HCT116 (cell line): ENCODE measurements around the gene FRK.

Experiments
- EGR1 ChIP-seq: IDR thresholded peaks from 2 replicates; pipeline ENCODE4 v1.6.1; 2012; ENCODE audit warnings: low read depth
- EZH2 ChIP-seq: fragments of 200-600 bp; sonication (generic); IDR thresholded peaks from 2 replicates; pipeline ENCODE4 v1.6.1; 2017; ENCODE audit warnings: antibody characterized with exemption, mixed run types
- EZH2phosphoT487 ChIP-seq: fragments of 200-600 bp; IDR thresholded peaks from 2 replicates; pipeline ENCODE4 v1.6.1; 2018; ENCODE audit warnings: antibody characterized with exemption, borderline replicate concordance
- JUND ChIP-seq: IDR thresholded peaks from 2 replicates; pipeline ENCODE4 v1.6.1; 2012
- POLR2A ChIP-seq: IDR thresholded peaks from 2 replicates; pipeline ENCODE4 v1.7.0; 2011; ENCODE audit warnings: borderline replicate concordance; ENCODE audit not compliant: insufficient read depth, insufficient read length; ENCODE audit errors: extremely low read depth
- POLR2AphosphoS5 ChIP-seq: IDR thresholded peaks from 2 replicates; pipeline ENCODE4 v1.6.1; 2011; ENCODE audit warnings: mild to moderate bottlenecking, low read depth, low read length, moderate library complexity
- RAD21 ChIP-seq: IDR thresholded peaks from 2 replicates; pipeline ENCODE4 v1.6.1; 2012; ENCODE audit warnings: low read depth, mild to moderate bottlenecking
- SRF ChIP-seq: IDR thresholded peaks from 2 replicates; pipeline ENCODE4 v1.6.1; 2012; ENCODE audit warnings: low read depth
- TCF7L2 ChIP-seq: IDR thresholded peaks from 2 replicates; pipeline ENCODE4 v1.7.0; 2011; ENCODE audit warnings: borderline replicate concordance, inconsistent platforms; ENCODE audit not compliant: insufficient read depth, insufficient read length; ENCODE audit errors: extremely low read depth
- YY1 ChIP-seq: IDR thresholded peaks from 2 replicates; pipeline ENCODE4 v1.6.1; 2011; ENCODE audit warnings: low read length, low read depth, moderate library complexity, mild to moderate bottlenecking; ENCODE audit not compliant: insufficient replicate concordance; ENCODE audit errors: extremely low read depth
- ZFX ChIP-seq: fragments of 450-650 bp; IDR thresholded peaks from 2 replicates; pipeline ENCODE4 v1.6.1; 2017
- ZNF274 ChIP-seq: fragments of 200-500 bp; sonication (Bioruptor generic); IDR thresholded peaks from 2 replicates; pipeline ENCODE4 v1.6.1; 2014; ENCODE audit warnings: mild to moderate bottlenecking, low read depth, low read length, inconsistent platforms
- TF ChIP-seq, protein P1 (sequence below), 3 experiments: fragments of 200-600 bp in 1 of 3; sonication (generic) in 1 of 3; IDR thresholded peaks in 2 of 3; conservative IDR thresholded peaks in 1 of 3; 2 replicates each; pipeline ENCODE4 v1.5.1; 2012 to 2017; ENCODE audit warnings: low read depth in 2 of 3, low read length in 2 of 3, antibody characterized with exemption in 1 of 3, borderline replicate concordance in 1 of 3, control low read depth in 1 of 3, mild to moderate bottlenecking in 1 of 3, mixed read lengths in 1 of 3, mixed run types in 1 of 3, moderate library complexity in 1 of 3; ENCODE audit not compliant: insufficient read depth in 1 of 3
- TF ChIP-seq, protein P2 (sequence below): IDR thresholded peaks from 2 replicates; pipeline ENCODE4 v1.6.1; 2012

DNA sequence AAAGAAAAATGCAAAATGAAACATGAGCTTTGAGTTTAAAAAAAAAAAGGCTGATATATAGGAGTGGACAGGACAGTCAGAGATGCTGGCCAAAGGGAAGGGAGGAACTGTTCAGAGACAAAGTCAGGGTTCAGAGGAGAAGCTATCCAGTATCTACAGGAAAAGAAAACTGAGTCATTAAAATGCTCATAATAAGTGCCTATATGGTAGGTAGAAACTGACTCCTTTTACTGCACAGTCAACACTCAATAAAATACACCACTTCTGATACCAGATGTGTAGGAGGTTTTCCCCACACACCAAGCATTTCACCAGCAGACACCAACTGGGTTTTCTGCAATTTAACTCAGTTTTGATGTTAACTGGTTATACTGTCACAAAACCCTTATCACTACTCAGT, 32.9 kb downstream of the FRK start:
- no peak for TF ChIP-seq SRF
- TF ChIP-seq, protein P1, sequence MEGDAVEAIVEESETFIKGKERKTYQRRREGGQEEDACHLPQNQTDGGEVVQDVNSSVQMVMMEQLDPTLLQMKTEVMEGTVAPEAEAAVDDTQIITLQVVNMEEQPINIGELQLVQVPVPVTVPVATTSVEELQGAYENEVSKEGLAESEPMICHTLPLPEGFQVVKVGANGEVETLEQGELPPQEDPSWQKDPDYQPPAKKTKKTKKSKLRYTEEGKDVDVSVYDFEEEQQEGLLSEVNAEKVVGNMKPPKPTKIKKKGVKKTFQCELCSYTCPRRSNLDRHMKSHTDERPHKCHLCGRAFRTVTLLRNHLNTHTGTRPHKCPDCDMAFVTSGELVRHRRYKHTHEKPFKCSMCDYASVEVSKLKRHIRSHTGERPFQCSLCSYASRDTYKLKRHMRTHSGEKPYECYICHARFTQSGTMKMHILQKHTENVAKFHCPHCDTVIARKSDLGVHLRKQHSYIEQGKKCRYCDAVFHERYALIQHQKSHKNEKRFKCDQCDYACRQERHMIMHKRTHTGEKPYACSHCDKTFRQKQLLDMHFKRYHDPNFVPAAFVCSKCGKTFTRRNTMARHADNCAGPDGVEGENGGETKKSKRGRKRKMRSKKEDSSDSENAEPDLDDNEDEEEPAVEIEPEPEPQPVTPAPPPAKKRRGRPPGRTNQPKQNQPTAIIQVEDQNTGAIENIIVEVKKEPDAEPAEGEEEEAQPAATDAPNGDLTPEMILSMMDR (IDR thresholded peaks at IDR 0.05 in 2 of 3, conservative IDR thresholded peaks at IDR 0.05 in 1 of 3; ENCODE audit: borderline replicate concordance in 1 of 3, insufficient read depth in 1 of 3, low read depth in 2 of 3, low read length in 2 of 3), result no peak
- no peak for TF ChIP-seq POLR2A
- TF ChIP-seq EZH2, result no peak
- TF ChIP-seq TCF7L2, result no peak
- no peak for TF ChIP-seq JUND
- TF ChIP-seq POLR2AphosphoS5, result no peak
- TF ChIP-seq RAD21, result no peak
- TF ChIP-seq YY1, result no peak
- TF ChIP-seq, protein P2, sequence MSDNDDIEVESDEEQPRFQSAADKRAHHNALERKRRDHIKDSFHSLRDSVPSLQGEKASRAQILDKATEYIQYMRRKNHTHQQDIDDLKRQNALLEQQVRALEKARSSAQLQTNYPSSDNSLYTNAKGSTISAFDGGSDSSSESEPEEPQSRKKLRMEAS, result no peak
- no peak for TF ChIP-seq ZFX
- TF ChIP-seq ZNF274, result no peak
- TF ChIP-seq EZH2phosphoT487, result no peak
- no peak for TF ChIP-seq EGR1
